Right hindlimb (tissue), 1 donor: ENCODE measurements around the gene PTPRM.

Source experiments
- DNase-seq: peaks from one replicate; pipeline ENCODE4 v3.0.0-alpha.2; 2018

The PTPRM gene

GRCh38 chr18:8073167-8073566 lies 506.1 kb downstream of the PTPRM start:
- no peak for DNase-seq

GRCh38 chr18:8080092-8080491 lies 513.0 kb downstream of the PTPRM start:
- DNase-seq = no peak

GRCh38 chr18:8081267-8081666 lies 514.2 kb downstream of the PTPRM start:
- DNase-seq = no peak

GRCh38 chr18:8081872-8082553 lies 514.9 kb downstream of the PTPRM start:
- no peak for DNase-seq

- DNase-seq = peak; percentile 25
Measured at GRCh38 chr18:8084160-8084559, 517.0 kb downstream of the PTPRM start.

- no peak for DNase-seq
Measured at GRCh38 chr18:8088626-8089025, 521.5 kb downstream of the PTPRM start.

GRCh38 chr18:8091035-8091434 lies 523.9 kb downstream of the PTPRM start:
- no peak for DNase-seq

- DNase-seq = no peak
Measured at GRCh38 chr18:8095947-8096570, 528.9 kb downstream of the PTPRM start.

GRCh38 chr18:8097399-8097798 lies 530.3 kb downstream of the PTPRM start:
- DNase-seq = no peak

- no peak for DNase-seq
Measured at GRCh38 chr18:8097927-8098326, 530.8 kb downstream of the PTPRM start.

GRCh38 chr18:8106603-8107002 lies 539.5 kb downstream of the PTPRM start:
- no peak for DNase-seq

GRCh38 chr18:8107426-8107825 lies 540.3 kb downstream of the PTPRM start:
- no peak for DNase-seq

GRCh38 chr18:8114480-8114879 lies 547.4 kb downstream of the PTPRM start:
- no peak for DNase-seq

GRCh38 chr18:8116341-8117005 lies 549.4 kb downstream of the PTPRM start:
- no peak for DNase-seq

- DNase-seq = no peak
Measured at GRCh38 chr18:8117006-8117371, 549.9 kb downstream of the PTPRM start.

GRCh38 chr18:8121101-8121500 lies 554.0 kb downstream of the PTPRM start:
- DNase-seq = no peak

GRCh38 chr18:8121942-8122480 lies 554.9 kb downstream of the PTPRM start:
- DNase-seq = no peak

GRCh38 chr18:8124232-8125146 lies 557.4 kb downstream of the PTPRM start:
- DNase-seq = no peak

- DNase-seq = no peak
Measured at GRCh38 chr18:8130096-8130495, 563.0 kb downstream of the PTPRM start.

GRCh38 chr18:8133032-8133431 lies 565.9 kb downstream of the PTPRM start:
- no peak for DNase-seq

GRCh38 chr18:8133888-8134287 lies 566.8 kb downstream of the PTPRM start:
- DNase-seq = no peak

GRCh38 chr18:8139127-8139527 lies 572.0 kb downstream of the PTPRM start:
- DNase-seq = no peak

GRCh38 chr18:8139891-8140406 lies 572.8 kb downstream of the PTPRM start:
- DNase-seq = no peak
